Coronary artery (tissue), 2 donors: ENCODE results near the gene ATP9B.
A peak's percentile ranks its signal among the peaks of the same experiment; 100 is the strongest.

ENCODE experiments used
- DNase-seq: peaks from one replicate; pipeline ENCODE4 v3.0.0-alpha.2; 2017; ENCODE audit warnings: low spot score
- H3K27ac ChIP-seq, 2 donors: fragments of 200-600 bp; sonication (generic); one replicate each; pipeline ENCODE4 v1.5.1; 2016 to 2019
- H3K4me3 ChIP-seq: fragments of 200-600 bp; sonication (generic); 2 replicates; pipeline ENCODE4 v1.5.1; 2016; ENCODE audit warnings: mild to moderate bottlenecking, moderate library complexity
- TF ChIP-seq, protein P1 (sequence below): fragments of 200-600 bp; sonication (generic); IDR thresholded peaks from one replicate; pipeline ENCODE4 v1.5.1; 2019; ENCODE audit warnings: antibody characterized with exemption

Gene ATP9B

DNA sequence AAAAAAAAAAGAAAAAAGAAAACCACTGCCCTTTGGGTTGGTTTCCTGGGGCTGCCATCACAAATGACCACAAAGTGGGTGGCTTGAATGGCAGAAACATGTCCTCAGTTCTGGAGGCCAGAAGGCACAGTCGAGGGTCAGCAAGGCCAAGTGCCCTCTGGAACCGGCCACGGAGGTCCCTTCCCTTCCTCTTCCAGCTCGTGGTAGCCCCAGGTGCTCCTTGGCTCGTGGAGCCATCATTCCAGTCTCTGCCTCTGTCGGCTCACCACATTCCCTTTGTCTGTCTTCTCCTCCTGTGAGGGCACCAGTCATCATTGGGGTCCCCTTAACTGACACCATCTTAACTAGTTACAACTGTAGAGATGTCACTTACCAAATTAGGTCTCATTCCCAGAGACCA, 318.0 kb downstream of the ATP9B start:
- DNase-seq = peak; percentile 62
- TF ChIP-seq, protein P1, sequence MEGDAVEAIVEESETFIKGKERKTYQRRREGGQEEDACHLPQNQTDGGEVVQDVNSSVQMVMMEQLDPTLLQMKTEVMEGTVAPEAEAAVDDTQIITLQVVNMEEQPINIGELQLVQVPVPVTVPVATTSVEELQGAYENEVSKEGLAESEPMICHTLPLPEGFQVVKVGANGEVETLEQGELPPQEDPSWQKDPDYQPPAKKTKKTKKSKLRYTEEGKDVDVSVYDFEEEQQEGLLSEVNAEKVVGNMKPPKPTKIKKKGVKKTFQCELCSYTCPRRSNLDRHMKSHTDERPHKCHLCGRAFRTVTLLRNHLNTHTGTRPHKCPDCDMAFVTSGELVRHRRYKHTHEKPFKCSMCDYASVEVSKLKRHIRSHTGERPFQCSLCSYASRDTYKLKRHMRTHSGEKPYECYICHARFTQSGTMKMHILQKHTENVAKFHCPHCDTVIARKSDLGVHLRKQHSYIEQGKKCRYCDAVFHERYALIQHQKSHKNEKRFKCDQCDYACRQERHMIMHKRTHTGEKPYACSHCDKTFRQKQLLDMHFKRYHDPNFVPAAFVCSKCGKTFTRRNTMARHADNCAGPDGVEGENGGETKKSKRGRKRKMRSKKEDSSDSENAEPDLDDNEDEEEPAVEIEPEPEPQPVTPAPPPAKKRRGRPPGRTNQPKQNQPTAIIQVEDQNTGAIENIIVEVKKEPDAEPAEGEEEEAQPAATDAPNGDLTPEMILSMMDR = no peak
- Histone ChIP-seq H3K4me3 (no peak overlapping the region), H3K27ac (no peak overlapping the region)

DNA sequence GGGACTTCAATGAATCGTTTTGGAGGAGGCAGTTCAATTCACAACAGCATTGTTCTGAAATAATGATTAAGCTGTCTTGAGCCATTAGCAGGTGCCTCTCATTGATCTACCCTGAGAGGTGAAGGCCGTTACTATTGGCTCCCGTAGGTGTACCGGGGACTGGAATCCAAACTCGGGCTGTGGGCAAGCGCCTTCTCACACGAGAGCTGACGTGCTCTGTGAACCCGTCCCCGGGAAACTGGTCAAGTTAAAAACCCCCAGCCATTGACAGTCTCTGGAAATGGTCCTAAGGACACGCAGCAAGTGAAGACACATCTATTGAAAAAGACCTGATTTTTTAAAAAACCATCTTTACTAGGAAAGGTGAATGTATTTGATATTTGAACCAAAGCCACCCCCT, 318.4 kb downstream of the ATP9B start:
- TF ChIP-seq, protein P1 = no peak
- DNase-seq = peak; percentile 17

DNA sequence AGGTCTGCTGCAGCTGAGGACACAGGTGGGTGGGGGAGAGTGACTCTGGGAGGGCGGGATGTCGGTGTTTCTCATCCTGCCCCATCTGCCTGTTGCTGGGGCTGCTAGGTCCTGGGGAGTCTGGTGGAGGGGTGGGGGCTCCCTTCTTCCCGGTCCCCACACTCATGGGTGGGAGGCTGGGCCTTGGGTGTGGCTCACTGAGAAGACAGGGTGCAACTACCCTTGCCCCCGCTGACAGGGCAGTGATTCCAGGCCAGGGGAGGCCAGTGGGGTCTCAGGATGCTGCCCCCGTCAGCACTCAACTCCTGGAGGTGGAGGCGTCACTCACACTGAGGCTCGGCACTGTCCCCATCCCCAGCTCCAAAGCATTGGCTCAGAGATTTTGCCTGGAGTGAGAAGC, 318.8 kb downstream of the ATP9B start:
- Histone ChIP-seq H3K4me3 (no peak overlapping the region), H3K27ac (no peak overlapping the region)
- TF ChIP-seq, protein P1 = no peak
- DNase-seq = peak; percentile 62

More for the DNA sequence above, 318.4 kb downstream of the ATP9B start:
- Histone ChIP-seq H3K4me3 (no peak overlapping the region), H3K27ac (no peak overlapping the region)

DNA sequence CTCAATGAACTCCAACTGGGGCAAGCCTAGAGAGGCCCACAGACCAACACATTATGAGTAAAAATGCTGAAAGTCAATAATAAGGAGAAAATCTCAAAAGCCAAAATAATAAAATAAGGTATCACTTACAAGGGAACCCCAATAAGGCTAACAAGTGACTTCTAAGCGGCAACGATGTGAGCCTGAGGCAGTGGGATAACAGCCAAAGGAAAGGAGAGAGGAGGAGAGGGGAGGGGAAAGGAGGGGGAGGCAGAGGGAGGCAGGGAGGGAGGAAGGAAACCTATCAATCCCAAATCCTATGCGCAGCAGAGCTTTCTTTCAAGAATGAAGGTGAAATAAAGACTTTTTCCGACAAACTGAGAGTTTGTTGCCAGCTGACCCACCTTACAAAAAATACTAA, 320.5 kb downstream of the ATP9B start:
- Histone ChIP-seq H3K4me3 (no peak overlapping the region), H3K27ac (no peak overlapping the region)
- TF ChIP-seq, protein P1 = no peak
- no peak for DNase-seq

DNA sequence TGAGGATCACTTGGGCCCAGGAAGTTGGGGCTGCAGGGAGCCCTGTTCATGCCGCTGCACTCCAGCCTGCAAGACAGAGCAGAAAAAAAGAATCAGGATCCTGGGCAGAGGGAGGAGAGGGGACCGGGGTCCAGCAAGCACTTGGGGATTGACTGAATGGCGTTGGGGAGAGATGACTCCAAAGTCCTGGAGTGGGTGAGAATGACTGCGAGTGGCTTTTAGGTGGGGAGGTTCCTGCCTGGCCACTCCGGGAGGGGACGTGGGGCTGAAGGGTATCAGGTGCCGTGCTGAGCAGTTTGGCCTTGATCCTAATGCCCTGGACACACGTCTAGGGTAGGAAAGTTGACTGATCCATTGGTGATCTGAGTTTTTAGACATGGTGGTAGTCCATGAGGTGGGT, 323.0 kb downstream of the ATP9B start:
- H3K27ac ChIP-seq = peak overlapping the region; percentile 2 to 96
- no peak overlapping the region for H3K4me3 ChIP-seq
- TF ChIP-seq, protein P1 = no peak
- peak; percentile 73 for DNase-seq

DNA sequence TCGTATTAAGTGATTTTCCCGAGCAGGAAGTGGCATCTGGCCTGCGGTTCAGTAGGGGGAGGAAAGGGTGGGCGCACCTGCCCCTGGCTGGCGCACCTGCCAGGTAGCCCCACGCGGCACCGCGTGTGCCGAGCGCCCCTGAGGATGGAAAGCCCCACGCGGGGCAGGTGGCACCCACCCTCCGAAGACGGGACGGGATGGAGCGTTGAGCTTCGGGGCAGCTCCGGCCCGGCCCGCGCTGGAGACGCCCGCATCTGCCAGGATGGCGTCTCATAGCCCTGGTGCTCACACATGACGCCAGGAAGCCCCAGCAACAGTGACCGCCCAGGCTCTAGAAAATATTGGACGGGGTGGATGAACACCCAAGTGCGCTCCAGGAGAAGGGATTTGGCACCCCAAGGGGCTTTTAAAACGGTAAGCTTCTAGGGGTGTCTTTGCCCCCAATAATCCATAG, 324.0 kb downstream of the ATP9B start:
- TF ChIP-seq, protein P1 = no peak

DNA sequence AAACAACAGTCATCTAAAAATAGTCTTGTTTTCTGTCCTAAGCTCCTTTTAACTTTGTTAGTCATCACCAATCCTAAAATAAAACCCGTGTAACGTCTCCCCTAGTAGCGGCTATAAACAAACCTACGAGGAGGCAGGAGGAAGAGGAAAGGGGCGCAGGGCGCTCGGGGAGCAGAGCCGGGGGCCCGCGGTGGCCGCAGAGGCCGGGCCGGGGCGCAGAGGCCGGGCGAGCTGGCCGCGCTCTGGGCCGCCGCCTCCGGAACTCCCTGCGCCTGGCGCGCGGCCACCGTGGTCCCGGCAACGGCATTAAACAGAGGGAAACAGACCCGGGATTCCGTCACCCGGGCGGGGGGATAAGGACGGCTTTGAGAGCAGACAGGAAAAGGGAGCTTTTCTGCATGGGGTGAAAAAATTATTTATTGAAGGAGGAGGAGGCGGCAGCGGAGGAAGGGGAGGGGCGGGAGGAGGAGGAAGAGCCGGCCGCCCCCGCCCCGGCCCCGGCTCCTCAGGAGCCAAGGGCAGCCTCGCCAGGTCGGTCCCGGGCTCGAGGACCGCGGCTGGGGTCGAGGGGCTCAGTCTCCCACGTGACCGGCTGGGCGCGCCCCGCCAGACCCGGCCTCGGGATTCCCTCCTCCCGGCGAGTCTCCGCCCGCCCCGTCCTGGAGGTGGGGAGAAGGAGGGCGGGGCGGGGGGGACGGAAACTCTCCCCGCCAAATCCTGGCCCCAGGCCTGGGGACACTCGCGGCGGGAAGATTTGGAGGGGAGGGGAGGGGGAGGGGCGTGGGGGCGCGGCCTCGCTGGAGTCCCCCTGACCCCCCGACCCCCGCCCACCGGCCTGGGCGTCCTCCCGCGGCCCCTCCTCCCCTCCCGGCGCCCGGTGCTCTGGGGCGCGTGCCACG, 324.7 kb downstream of the ATP9B start:
- TF ChIP-seq, protein P1 = no peak
- DNase-seq = peak; percentile 95
- Histone ChIP-seq H3K4me3 (peak overlapping the region; percentile 90), H3K27ac (peak overlapping the region; percentile 96 to 99)

More for the DNA sequence above, 324.0 kb downstream of the ATP9B start:
- peak overlapping the region; percentile 96 to 99 for H3K27ac ChIP-seq
- peak overlapping the region; percentile 90 for H3K4me3 ChIP-seq
- peak; percentile 84 for DNase-seq
